HG03196 (cell line): ENCODE results near the gene SLC22A7.

Experiments used
- ATAC-seq: cut with Tn5 transposase; IDR thresholded peaks from one replicate; pipeline ENCODE4 v1.9.1; 2021; ENCODE audit not compliant: unreplicated experiment

The SLC22A7 gene

DNA sequence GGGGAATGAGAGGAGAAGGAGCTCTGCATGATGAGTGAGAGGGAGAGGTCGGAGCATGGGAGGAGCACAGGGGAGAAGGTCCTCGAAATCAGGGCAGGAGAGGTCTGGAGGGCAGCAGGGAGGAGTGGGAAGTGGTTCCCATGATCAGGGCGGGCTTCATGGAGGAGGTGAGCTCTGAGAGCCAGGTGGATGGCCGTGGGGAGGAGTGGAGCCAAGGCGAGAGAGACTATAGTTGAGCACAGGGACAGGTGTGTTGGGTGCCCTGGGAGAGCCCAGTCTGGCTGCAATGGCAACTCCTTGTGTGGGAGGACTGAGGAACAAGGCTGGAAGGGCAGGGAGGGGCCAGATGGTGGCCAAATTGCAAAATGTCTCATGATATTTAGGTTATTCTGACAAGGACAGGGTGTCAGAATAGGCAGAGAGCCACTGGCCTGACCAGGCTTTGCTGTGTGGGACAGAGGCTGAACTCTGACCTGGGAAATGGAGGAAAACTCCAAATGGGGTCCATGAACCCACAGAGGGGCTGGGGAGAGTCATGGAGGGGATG, 33.4 kb upstream of the SLC22A7 start:
- no peak for ATAC-seq

- ATAC-seq = no peak
Measured at GRCh38 chr6:43265564-43265963, 32.5 kb upstream of the SLC22A7 start.

DNA sequence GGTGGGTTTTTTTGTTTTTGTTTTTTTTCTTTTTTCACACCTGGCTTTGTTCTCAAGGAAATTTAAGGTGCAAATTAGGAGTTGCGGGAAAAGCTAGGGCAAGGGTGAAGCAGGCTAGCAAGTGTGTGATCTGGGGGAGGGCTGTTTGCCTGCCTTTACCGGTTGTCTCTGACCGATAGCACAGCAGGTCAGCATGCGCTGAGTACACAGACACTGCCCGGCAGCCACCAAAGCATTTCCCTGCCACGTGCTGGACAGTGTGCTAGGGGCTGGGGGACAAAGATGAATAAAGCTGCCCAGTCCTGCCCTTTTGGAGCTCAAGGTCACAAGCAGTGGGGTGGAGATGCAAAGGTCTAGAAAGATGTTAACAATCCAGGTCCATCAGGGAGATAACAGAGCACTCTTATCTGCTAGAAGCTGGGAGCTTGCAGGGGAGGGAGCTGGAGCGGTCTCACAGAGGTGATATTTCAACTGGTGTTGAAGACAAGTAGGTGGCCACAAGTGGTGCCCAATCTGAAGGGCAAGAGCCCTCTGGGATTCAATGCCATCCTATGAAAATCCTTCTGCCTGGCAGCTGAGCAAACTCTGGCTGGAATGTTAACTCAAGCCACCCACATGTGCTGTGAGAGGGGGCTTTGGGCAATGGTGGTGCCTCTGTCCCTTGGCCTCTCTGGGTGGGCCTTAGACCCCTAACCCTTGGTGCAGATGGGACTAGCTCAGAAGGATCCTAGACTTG, 30.3 kb upstream of the SLC22A7 start:
- no peak for ATAC-seq

DNA sequence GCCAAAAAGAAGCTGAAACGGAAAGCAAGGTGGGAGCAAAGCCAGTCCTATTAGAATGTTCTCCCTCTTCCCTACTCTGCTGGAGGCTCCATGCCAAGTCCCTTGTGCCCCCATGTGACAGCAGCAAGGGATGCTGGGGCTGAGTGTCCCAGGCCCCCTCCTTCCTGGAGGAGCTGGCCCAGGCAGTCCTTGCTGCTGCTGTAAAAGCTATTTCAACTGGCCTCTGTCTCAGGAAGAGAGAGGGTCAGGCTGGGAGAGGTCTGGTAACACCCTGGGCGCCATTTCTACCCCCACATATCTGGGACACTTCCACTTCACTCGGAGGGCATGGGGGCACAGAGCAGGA, 29.7 kb upstream of the SLC22A7 start:
- ATAC-seq = no peak

- no peak for ATAC-seq
Measured at GRCh38 chr6:43268782-43269272, 29.2 kb upstream of the SLC22A7 start.

- ATAC-seq = no peak
Measured at GRCh38 chr6:43269273-43270007, 28.6 kb upstream of the SLC22A7 start.

- ATAC-seq = no peak
Measured at GRCh38 chr6:43271103-43271815, 26.8 kb upstream of the SLC22A7 start.

DNA sequence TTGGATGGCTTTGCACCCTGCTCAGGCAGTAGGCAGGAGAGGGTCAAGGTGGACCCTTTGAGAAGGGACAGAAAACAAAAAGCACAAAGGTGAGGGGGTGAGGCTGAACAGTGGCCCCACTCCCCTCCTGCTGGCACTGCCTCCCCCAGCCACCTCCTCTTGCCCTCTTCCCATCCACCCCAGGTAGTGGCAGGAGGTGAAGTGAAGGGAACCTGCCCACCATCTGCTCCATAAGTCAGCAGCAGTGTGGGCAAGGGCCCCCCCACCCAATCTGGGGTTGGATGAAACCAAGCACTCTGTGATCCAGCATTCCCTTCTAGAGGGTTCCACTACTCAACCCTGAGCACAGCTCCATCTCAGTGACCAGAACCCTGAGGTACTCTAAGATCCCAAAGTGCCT, 26.1 kb upstream of the SLC22A7 start:
- ATAC-seq = no peak

- ATAC-seq = no peak
Measured at GRCh38 chr6:43273707-43274106, 24.4 kb upstream of the SLC22A7 start.

DNA sequence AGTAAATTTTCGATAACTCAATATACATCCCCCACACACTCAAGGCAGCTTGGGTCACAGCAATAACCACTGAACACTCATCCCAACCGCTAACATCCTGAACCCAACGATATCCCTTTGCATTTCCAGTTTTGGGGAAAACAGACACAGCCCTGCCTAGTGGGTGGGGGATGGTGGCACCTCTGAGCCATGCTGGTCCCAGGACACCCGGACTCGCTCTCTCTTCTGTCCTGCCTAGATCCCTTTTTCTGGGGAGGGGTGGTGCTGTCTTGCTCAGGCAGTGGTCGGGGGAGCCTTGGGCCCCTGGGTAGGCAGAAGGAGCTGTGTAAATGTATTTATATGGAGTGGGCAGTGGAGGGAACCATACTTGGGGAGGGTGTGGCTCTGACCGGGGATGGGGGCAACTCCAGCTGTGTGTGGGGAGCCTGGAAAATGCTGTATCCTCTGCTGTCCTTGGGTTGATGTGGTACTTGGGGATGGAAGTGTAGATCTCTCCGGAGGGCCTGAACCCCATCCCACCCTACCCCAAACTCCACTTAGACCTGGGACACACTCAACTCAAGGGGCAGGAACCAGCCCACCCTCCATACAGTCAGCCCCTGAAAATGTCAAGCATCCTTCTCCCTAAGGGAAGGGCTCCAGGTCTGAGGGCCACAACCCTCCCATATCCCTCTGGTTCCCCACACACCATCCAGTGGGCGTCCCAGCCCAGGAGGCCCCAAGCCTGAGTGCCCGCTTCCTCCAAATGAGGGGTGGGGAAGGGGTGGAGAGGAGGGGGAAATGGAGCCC, 23.7 kb upstream of the SLC22A7 start:
- no peak for ATAC-seq

- no peak for ATAC-seq
Measured at GRCh38 chr6:43274916-43275597, 23.0 kb upstream of the SLC22A7 start.

- no peak for ATAC-seq
Measured at GRCh38 chr6:43275801-43276576, 22.1 kb upstream of the SLC22A7 start.

DNA sequence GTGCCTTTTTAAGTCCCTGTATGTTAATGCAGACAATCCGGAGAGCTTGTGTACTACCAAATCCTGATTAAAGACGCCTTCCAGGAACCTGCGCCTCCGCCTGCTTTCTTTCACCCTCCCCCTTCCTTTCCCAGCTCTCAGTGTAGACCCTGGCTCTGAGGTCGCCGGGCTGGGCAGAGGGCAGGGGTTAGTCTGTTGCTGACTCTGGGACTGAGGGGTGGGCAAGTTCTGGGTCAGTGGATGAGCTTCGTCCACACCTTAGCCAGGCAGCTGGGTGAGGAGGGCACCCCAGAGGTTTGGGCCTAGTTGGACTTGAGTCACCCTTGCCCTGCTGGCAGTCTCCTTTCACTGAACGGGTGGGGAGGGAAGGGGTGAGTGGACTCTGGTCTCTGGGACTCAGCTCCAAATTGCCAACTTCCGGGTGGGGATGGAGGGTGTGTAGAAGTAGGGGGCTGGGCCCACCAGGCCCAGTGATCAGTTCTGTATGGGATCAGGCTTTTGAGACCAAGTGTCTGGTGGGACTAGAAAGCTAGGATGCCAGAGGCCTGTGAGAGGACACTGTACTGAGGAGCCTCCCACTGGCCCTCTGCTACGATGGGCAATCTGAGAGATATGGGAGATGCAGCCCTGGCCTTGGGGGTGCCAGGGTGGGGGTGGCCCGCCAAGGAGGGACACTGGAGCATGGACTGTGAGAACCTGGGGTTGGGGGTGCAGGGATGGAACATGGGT, 21.3 kb upstream of the SLC22A7 start:
- no peak for ATAC-seq

DNA sequence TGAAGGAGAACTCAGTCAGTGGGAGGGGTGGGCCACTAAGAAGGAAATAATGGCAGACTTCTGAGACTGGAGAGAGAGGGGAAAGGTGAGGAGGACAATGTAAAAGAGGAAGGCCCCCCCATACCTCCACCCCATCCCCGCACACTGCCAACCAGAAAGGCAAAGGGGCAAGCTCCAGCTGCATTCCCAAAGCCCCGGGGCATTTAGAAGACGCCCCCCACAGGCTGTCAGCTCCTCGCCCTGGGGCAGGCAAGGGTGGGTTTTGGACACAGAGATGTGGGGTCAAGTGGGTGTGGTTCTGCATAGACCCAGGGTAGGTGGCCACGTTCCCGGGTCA, 20.8 kb upstream of the SLC22A7 start:
- ATAC-seq = no peak

DNA sequence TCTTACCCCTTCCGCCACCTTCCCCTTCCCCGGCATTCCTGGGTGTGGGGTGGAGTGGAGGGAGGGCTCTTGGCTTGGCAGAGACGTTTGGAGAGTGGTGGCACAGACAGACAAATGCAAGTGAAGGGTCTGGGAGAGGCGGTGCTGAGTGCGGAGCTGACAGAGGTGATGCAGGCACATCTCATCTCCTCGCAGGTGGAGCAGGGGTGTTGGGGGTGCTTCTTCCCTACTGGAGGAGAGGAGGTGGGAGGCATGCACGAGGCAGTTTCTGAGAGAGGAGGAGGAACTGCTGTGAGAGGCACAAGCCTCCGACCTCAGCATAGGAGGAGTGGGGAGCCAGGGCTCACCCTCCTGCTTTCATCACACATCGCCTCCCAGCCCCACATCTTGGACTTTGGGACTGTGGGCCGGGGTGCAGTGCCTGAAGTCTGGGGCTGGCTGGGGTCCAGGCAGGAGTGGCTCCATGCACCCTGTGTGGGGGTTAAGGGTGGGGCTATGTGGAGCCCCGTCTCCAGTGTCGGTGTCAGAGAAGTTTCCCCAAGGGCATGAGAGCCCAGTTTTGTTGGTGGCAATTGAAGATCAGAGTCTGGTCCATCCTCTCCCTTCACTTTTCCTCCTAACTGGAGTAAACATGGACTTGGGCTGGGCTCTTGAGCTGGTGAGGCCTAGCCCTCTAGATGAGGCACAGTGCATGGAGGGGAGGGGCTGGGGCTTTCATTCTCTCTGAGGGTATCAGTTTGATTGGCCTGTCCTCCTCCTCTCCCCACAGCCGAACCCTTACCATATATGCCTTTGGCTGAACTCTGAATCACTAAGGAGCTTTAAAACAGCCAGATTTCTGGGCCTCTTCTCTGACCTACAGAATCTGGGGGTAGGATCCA, 20.2 kb upstream of the SLC22A7 start:
- no peak for ATAC-seq

DNA sequence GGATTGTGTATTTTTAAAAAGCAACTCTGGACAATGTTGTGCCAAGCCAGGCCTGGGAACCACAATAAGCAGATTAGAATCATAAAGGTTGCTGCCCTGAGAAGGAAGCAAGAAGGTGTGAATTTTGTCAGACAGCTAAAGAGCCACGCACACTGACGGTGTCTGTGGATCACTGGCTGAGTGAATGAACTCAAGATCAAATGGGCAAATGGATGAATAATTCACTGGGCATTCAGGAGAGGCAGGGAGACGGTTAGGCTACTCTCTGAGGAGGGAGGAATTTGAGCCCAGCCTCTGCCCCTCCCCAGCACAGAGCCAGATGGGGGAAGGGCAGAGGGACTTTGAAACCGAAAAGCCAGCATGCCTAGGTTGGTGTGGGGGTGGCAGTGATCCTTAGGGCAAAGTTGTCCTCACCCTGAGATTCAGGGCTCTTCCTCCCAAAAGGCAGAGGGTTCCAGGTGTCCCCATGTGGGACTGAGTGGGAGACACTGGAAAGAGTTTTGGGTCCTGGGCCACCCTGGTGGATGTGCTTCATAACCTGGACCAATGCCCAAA, 19.5 kb upstream of the SLC22A7 start:
- ATAC-seq = no peak

- no peak for ATAC-seq
Measured at GRCh38 chr6:43280234-43280633, 17.8 kb upstream of the SLC22A7 start.

GRCh38 chr6:43282060-43282459, 16.0 kb upstream of the SLC22A7 start:
- ATAC-seq = no peak
